ENCODE data around the gene MZT2A.
"Not testable (repeated sequence)": the region's sequence is repeated elsewhere in the genome, so short reads cannot be mapped to it uniquely, and the experiment has no call there.

Gene MZT2A

DNA sequence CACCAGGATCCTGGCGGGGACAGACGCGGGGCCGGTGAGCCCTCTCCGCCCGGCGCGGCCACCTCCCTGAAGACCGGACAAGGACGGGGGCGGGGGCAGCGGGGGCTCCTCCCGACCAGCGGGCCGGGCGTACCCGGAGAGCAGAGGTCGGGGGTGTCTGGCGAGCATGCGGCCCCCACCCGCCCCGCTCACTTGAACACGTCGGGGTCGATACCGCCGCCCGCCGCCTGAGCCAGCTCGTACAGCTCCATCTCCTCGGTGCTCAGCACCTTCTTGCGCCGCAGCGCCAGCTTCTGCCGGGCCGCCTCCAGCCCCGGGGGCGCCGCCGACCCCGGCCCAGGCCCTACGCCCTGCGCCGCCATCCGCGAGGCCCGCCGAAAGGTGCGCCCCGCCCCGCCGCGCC is at the start of gene MZT2A:
Gene MZT2A (minus strand): TSS at position 383 of the 403 bp plus-strand sequence. CDS start 21 bp downstream, at position 362.
- not testable (repeated sequence) for DNase-seq

- not testable (repeated sequence) for DNase-seq
These were observed 46.7 kb upstream of the MZT2A start for GRCh38 chr2:131538856-131539255.

- not testable (repeated sequence) for DNase-seq
These were observed 44.6 kb upstream of the MZT2A start for GRCh38 chr2:131536841-131537240.

GRCh38 chr2:131535951-131536826 is 44.0 kb upstream of the MZT2A start:
- not testable (repeated sequence) for DNase-seq

GRCh38 chr2:131535526-131535925 is 43.3 kb upstream of the MZT2A start:
- DNase-seq, result no peak

- not testable (repeated sequence) for DNase-seq
These were observed 42.8 kb upstream of the MZT2A start for GRCh38 chr2:131534965-131535364.

- DNase-seq, result not testable (repeated sequence)
These were observed 42.1 kb upstream of the MZT2A start for GRCh38 chr2:131534317-131534672.

GRCh38 chr2:131533609-131534316 is 41.6 kb upstream of the MZT2A start:
- DNase-seq, result not testable (repeated sequence)

DNA sequence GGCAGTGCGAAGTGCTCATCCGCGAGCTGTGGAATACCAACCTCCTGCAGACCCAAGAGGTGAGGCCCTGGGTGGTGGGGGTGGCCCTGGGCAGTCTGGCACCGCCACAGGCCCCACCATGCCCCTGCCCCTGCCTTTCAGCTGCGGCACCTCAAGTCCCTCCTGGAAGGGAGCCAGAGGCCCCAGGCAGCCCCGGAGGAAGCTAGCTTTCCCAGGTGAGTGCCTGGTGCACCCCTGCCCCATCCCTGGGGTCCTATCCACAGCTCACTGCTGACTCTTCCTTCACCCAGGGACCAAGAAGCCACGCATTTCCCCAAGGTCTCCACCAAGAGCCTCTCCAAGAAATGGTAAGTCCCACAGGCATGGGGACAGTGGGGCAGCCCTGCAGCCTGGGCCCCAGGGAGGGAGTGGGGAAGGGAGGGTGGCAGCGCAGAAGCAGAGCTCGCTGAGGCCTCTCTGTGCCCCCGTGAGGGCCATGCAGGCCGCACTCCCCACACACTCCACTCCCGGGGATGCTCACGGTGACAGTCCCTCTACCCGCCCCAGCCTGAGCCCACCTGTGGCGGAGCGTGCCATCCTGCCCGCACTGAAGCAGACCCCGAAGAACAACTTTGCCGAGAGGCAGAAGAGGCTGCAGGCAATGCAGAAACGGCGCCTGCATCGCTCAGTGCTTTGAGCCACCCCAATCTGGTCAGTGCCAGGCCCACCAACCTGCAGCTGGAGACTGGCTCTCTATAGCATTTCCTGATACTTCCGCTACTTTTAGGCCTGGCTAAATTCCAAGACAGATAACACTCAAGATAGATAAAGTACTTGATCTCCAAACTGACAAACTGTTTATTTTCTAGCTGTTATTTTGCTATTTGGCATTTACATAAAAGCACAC is 40.8 kb upstream of the MZT2A start:
- not testable (repeated sequence) for DNase-seq

GRCh38 chr2:131531547-131532185 is 39.5 kb upstream of the MZT2A start:
- DNase-seq, result not testable (repeated sequence)

DNA sequence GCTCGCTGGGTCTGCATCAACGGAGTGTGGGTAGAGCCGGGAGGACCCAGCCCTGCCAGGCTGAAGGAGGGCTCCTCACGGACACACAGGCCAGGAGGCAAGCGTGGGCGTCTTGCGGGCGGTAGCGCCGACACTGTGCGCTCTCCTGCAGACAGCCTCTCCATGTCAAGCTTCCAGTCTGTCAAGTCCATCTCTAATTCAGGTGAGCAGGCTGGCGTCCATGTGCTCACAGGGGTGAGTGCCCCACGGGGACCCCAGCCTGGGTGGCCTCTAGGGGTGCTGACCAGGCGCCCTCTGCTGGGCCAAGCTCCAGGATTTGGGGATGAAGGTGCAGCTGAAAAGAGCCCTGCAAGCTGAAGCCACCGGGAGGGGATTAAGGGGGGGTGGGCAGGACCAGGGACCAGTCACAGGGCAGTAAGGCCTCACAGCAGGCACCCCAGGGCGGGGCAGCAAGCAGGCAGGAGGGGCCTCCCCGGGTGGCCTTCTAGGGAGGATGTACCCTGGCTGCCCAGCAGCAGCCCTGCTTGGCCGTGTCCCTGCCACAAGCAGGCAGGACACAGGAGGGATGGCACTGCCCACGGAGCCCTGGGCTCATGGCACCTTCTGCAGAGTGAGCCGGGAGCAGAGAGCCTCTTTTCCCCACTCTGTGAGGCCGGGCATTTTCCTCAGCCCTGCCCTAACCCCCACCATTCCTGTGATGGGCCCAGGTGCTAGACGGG is 38.6 kb upstream of the MZT2A start:
- not testable (repeated sequence) for DNase-seq

DNA sequence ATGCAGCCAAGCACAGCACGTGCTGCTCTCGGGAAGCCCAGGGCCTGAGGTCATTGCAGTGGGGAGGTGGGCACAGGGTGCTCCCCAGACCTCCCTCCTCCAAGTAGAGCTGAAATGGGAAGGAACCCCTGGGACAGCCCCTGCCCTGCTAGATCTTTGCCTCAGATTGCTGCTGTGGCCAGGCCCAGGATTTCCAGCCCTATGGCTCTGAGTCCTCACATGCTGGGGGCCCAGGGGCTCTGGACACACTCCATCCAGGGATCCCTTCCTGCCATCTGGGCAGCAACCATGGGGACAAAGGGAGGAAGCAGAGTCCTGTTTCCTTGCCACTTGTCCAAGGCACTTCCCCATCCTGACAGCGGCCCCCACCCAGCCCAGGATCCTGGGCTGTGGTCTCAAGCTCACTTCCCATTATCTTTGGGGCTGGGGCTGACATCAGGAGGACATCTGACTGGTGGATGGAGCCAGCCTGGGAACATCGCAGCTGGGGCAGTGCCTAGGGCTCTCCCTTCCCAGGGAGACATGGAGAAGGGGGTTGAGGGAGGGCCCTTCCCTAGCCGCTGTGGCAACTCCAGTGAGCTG is 37.8 kb upstream of the MZT2A start:
- DNase-seq, result not testable (repeated sequence)

DNA sequence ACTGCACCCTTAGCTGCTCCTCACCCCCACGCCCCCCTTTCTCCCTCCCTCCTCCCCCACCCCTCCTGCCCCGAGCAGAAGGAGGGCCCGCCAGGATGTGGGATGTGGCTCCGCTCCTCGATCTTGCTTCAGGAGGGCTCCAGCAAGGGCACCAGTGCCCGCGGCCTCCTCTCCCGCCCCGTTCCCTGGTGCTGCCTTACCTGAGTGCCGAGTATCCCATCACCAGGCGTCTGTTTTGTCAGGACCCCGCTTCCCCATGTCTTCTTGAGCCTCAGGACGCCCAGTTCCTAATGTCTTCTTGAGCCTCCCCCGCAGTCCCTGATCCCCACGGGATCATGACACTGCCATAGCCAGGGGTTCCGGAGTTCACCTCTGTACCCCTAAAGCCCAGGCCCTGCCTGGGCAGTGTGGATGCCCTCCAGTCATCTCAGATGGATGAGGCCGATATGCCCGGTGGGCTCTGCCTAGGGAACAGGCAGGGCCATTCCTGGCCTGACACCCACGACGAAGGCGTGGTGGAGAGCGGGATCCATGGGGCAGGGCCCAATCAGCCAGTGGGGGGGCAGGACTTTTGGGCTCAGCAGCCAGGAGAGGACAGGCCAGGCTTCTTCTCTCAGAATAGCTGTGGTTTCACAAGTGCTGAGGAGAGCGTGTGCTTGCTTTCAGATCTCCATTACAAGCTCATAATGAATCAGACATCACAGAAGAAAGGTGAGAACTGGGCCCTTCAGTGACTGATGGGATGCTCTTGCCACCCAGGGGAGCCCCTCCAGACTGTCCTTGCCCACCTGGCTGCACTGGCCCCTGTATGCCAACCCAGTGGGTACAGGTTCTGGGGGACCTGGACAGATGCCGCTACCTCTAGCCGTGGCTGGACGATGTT is 37.0 kb upstream of the MZT2A start:
- DNase-seq, result not testable (repeated sequence)

DNA sequence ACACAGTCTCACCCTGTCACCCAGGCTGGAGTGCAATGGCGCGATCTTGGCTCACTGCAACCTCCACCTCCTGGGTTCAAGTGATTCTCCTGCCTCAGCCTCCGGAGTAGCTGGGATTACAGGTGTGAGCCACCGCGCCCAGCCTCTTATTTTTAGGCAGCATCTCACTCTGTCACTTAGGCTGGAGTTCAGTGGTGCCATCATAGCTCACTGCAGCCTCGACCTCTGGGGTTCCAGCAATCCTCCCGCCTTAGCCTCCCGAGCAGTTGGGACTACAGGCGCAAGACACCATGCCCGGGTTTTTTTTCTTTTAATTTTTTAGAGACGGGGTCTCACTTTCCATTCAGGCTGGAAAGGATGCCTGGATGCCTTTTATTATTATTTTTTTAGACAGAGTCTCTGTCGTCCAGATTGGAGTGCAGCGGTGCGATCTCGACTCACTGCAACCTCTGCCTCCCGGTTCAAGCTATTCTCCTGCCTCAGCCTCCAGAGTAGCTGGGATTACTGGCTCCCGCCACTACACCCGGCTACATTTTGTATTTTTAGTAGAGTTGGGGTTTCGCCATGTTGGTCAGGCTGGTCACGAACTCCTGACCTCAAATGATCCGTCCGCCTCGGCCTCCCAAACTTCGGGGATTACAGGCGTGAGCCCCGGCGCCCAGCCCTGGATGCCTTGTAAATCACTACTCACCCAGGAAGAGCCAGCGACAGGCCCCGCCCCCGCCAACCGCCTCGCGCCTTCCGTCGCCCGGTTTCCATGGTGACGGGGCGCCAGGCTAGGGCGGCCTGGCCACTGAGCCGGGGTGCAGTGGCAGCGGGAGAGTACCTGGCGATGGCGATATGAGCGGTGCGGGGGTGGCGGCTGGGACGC is 35.2 kb upstream of the MZT2A start, which contains the start of gene CCDC74A:
Gene CCDC74A (plus strand): TSS at position 758 of the 871 bp plus-strand sequence. CDS start 83 bp downstream, at position 841.
- DNase-seq, result not testable (repeated sequence)

GRCh38 chr2:131525256-131525655 is 33.1 kb upstream of the MZT2A start:
- DNase-seq, result not testable (repeated sequence)

GRCh38 chr2:131521961-131522781 is 30.0 kb upstream of the MZT2A start:
- DNase-seq, result no peak

GRCh38 chr2:131521524-131521923 is 29.3 kb upstream of the MZT2A start:
- not testable (repeated sequence) for DNase-seq

DNA sequence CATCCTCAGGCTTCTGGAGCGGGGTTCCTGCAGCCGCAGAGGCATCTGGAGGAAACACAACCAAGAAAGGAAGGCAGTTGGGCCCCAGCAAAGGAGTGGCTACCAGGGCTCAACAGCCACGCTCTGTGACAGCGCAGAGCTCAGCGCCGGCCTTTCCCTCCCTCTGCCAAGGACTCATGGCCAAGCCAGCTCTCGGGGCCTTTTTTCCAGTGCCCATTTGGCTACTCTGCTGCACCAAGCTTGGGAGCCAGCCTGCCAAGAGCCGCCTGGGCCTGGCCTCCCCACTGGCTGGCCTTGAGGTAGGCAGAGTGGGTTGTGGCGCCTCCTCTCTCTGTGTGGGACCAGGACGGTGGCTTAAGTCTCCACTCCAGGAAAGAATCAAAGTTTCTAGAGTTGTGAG is 28.3 kb upstream of the MZT2A start:
- no peak for DNase-seq

Measured in GDM1 (cell line).